Activated CD4-positive, alpha-beta T cell treated with anti-CD3 and anti-CD28 coated beads, Interleukin-10, Interleukin-2, amounts not matched to agents 100 ng/mL and 50 ng/mL, durations not matched to agents 16 hours and 8 hours (primary cell): ENCODE results near the gene A2M.

Source experiments
- DNase-seq: peaks from one replicate; pipeline ENCODE4 v3.0.0-alpha.2; 2020

Gene A2M

DNA sequence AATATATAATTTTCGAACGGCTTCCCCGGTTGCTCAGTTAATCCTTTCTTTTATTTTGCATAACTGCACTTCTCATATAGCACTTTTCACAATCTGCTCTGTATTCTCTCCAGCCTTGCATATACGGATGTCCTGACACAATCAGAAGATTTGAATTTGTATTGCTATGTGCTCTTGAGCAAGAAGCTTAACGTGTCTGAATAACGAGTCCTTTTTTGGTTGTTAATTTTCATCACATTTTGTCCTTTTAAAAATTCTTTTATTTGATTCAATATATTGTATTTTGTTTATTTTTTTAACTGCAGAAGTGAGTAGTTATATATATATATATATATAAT, 17.6 kb downstream of the A2M start:
- DNase-seq, result no peak

DNA sequence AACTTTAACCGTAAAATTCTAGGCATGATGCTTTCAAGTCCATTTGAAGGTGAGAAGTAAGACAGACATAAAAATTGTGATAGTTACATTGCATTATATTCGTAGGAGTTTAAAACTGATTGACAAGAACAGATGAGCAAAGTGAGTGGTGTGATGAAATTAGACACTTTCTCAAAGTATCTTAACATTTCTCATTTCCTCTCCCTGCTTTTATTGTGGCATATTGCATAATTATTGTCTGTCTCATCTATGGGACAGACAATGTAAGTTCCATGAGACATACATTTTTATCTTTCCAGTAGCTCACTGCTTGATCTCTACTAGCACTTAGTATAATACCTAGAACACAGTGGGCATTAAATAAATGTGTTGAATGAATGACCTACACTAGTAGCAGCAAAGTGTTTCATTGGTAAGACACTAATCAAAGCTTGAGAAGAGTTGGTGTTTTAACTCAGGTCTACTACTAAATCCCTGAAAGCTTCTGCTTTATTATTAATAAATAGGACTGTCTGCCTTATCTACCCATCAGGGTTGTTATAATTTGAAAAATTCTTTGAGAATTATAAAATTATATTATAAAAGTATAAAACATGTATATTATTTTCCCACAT, 19.0 kb downstream of the A2M start:
- no peak for DNase-seq

DNA sequence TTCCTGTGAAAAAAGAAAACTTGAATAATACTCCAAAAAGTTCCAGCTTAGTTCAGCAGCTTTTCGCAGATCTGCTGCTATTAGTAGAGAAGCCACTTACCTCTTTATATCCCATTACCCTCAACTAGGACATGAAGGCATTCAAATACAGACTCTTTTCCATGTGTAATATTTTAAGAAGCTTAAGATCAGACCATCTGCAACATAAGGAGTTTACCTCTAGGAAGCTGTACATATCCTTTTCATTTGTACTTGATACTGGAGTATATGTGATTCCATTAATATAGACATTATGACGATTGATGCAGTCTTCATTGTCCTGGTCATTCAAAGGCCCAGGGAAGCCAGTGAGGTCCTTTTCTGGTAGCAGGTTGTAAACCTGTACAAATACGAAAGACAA, 20.4 kb downstream of the A2M start:
- no peak for DNase-seq

DNA sequence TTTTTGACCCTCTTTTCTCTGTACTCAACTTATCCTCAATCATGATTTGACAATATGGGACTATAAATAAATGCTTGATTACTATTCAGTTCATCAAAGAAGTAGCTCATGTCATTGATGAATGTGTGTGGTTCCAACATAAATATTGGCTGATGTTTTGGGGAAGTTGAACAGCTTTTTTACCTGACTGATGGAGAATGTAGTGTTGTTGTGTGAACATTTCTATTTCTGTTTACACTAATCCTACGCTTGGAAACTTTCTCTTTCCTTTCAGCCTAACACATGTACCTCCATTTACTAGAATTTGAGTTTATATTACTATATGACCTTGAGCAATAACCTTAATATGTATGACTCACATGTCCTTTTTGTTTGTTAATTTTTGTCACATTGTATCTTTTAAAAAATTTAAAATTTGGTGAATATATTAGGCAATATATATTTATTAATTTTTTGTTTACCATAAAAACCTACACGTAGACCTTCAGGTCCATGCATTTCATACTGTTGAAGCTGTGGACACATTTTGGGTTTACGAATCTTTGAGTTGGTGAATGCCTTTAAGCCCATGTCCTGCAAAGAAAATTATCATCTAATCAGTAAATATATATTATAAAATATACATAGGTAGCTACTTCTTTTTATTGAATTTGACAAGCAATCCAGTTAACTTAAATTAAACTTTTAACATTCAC, 21.1 kb downstream of the A2M start:
- DNase-seq, result no peak

DNA sequence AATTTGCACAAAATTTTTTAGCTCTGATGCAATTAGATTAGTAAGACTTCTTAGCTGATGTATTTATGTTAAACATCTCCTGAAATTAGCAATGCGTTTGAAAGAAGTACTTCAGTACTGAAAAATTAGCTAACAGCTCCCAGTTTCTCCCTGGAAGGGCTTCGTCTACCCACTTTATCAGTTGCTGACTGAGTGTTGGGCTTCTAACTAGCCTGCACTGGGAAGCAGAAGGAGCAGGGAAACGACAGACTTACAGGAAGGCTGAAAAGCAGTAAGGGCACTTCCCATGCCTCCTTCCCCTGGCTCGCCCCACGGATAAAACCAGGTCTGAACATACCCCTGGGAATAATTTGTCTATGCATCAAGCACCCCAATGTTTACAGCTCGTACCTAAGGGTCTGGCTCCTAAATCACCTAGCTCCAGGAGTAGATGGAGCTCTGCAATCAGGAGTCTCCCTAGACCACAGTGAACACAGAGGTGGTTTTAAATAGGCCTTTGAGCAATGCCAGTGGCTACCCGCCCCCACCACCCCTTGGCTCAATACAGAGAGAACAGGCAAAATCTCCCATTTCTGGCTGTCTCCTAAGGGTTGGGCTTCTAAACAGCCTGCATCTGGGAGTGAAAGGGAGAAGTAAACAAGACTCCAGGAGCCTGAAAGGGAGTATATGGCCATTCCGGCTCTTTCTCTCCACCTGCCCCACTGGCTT, 23.7 kb downstream of the A2M start:
- DNase-seq, result no peak

DNA sequence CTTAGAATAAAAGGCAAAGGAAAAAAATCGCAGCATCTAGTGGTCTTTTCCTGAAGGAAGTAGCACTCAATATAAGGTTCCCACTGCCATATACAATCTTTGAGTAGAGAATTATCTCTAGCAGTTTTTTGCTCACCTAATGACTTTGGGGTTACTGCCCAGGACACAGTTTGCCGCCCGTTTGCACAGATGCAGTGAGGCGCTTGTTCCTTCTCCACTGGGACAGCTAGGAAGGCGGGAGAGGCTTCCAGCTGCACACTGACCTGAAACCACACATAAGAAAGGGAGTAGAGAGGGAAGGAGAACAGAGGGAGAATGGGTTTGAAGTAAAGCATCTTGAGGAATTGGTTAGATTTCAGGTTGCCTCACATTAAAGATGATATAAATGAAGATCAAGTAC, 25.5 kb downstream of the A2M start:
- DNase-seq, result no peak

DNA sequence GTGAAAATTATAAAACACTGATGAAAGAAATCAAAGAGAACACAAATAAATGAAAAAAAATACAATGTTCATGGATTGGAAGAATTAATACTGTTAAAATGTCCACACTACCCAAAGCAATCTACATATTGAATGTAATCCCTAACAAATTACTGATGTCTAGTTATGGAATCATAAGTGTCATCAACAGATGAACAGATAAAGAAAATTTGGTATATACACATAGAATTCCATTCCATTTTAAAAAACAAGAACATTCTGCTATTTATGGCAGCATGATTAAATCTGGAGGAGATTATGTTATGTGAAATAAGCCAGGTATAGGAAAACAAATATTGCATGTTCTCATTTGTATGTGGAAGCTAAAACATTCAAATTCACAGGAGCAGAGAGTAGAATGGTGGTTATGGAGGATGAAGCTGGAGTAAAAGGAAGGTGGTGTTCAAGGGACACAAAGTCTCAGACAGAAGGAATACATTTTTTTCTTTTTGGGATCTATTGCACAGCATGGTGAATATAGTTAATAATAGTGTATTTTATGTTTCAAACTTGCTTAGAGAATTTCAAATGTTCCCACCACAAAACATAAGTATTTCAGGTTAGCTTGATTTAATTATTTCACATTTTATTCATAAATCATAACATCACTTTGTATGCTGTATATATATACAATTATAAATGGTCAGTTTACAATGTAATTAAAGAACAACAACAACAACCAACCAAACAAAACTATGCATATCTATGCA, 28.5 kb downstream of the A2M start:
- no peak for DNase-seq

DNA sequence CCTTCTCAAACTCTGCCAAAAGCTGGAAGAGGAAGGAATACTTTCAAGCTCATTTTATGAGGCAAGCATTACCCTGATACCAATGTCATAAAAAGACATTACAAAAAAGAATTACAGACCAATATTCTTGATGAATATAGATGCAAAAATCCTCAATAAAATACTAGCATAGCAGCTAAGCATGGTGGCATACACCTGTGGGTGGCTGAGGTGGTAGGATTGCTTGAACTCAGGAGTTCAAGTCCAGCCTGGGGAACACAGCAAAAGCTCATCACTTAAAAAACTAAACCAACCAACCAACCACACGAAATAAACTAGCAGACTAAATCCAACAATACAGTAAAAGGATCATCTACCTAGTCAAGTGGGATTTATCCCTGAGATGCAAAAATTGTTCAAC, 29.6 kb downstream of the A2M start:
- no peak for DNase-seq

DNA sequence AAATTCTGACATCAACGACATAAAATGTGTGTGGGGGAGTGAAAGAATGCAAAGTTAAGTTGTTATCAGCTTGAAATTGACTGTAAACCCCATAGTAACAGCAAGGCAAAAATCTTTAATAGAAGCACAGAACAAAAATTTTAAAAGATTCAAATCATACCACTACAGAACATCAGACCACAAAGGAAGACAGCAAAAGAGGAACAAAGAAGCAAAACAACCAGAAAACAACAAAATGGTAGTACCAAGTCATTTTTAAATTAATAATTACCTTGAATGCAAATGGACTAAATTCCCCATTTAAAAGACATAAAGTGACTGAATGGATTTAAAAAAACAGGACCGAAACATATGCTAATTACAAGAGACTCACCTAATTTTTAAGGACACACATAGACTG, 31.3 kb downstream of the A2M start:
- DNase-seq, result no peak

DNA sequence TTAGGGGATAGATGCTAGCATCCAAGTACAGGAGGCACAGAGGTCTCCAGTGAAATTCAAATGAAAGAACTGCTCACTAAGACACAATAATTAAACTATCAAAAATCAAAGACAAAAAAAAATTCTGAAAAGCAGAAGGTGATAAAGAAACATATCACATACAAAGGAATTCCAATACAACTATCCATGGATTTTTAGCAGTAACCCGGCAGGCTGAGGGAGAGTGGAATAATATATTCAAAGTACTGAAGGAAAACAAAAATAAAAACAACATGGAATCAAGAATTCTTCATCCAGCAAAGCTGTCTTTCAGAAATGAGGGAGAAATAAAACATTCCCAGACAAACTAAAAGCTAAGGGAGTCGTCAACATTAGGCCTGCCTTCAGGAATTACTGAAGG, 31.9 kb downstream of the A2M start:
- DNase-seq, result no peak

DNA sequence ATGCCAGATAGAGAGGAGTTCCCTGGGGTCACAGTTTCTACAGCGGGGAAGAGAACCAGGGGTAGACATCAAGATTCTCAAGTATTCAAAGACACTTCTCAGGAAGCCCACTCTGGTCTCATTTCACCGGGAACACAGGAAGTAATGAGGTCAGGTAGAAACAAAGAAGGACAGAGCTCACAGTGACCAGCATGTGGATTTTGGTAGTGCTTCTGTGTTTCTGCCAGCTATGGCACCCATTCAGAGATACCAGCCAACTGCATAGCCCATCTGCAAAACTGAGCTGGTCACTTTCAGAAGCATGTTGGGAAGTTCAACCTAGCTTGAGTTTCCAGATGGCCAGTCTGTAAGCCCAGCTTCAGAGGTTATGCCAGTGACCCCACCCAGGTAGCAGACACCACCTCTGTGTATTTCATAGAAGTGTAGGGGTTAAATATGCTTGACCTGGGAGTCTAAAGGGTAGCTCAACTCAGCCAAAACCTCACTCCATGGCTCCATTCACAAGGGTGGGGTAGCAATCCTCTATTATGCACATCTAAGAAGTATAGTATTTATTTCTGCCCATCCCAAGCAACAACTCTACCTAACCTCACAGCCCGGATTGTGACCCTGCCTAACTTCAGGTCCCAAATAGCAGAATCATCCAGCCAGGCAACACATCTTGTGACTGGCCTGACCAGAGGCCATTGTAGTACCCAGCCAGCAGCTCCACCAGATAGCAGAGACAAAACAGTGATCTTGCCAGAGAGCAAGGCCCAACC, 33.9 kb downstream of the A2M start:
- DNase-seq, result no peak

DNA sequence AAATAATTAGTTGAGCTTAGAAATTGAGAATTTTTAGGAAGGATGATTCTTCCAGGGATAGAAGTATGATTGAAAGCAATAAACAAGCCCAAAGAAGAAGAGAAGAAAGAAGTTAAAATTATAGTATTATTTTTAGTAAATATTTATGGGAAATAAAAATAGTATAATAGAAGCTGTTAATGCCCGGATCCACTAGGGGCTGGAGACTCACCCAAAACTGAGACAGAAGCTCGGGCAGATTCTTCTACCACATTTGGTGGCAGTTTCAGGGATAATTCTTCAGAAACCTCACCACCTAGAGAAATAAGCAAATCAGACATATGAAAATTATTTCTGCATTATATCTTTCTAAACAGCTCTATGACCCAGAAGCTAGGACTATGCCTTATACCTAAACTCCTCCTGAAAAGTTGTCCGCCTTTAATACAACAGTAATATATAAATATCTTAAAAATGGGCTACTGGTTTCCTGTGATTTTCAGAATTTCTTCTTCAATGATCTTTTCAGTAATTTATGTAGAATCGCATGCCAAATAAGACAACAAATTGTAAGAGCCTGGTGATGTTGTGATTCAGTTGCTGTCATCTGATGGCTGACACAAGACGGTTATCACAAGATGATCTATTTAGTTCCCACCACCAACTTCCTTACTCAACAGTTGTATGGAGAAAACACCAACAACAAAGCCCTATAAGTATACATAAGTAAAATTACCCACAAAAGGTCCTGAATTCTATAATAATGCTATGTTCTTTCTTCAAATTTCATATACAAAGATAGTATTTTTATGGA, 35.6 kb downstream of the A2M start:
- DNase-seq, result no peak

DNA sequence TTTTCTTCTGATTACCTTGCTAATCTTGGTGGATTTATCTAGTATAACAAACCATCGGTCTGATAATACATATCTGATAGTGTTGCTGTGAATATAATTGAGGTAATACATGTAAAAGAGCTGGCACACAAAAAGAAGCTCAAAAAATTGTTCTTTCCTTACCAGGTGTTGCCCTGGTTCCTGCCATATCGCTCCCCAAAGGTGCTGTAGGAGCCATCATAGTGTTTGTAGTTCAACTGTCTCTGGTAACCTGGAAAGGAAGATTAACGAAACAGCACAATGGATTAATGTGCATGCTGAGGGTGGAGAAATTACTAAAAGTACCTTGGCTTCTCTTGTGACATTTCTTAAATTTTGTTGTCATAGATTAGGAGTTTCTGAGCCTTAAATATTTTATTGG, 36.6 kb downstream of the A2M start:
- no peak for DNase-seq

DNA sequence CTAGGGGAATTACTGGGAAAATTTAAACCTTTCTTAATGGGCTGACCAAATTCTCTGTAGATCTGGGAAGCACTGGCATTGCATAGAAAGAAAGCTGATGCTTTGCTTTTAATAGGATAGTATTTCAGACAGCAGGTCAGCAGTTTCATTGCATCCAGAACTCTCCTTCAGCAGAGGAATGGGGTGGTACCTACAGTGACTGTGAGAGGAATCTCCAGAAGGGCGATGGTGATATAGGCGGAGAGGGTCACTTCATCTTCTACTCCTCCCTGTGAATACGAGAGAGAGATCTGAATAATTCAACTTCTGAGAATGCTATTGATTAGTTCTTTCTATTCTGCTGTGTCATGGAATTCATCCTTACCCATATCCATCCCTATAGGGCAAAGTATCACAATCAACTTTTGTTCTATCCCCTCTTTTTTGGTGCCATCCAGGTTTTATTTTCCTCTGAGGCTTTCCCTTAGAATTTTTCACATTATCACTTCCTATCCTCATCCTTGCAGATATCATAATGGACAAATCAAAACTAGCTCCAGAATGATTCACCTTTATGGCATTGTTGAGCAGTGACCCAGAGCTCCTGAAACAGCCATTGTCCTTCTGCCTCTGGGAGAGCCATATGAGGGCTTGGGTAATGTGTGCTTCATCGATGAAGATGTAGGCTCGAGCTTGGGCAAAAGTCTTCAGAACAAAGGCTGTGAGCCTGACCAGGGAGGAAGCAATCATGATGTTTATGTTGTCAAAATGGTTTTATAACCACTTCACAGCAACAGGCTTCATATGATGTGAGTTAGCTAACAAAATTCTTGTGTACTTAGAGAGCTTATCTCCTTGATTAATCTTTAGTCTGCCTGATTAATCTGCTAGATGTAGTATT, 38.3 kb downstream of the A2M start:
- no peak for DNase-seq

DNA sequence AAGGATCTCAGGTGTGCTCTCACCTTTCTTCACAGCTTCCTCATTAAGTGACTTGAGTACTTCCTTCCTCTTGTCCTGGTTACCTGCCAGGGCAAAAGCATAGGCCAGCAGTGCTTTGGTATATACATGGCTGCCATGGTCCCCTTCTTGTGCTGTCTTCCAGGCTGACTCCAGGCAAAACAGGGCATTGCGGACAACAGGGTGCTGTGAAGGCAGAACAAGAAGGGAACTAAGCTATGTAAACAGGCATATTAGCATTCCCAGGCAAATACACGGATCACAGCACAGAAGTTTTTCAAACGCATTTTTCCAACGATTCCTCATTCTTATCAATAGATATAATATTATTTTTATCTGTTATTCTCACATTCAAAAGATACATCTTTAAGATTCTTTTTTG, 39.0 kb downstream of the A2M start:
- no peak for DNase-seq

DNA sequence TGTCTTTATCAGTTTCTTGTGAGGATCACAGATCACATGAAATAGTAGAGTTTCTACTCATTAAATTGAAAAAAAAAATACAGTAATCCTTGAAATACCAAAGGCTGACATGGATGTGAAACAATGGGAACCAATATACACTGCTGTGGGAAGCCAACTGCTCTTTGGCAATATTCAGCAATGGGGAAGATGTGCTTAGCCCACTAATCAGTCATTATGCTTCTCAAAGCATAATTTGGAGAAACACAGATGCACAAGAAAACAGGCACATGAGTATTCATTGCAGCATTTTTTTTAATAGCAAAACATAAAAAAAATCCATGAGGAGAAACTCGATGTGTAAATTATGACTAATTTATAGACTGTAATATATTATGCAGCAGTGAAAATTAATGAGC, 40.6 kb downstream of the A2M start:
- no peak for DNase-seq

DNA sequence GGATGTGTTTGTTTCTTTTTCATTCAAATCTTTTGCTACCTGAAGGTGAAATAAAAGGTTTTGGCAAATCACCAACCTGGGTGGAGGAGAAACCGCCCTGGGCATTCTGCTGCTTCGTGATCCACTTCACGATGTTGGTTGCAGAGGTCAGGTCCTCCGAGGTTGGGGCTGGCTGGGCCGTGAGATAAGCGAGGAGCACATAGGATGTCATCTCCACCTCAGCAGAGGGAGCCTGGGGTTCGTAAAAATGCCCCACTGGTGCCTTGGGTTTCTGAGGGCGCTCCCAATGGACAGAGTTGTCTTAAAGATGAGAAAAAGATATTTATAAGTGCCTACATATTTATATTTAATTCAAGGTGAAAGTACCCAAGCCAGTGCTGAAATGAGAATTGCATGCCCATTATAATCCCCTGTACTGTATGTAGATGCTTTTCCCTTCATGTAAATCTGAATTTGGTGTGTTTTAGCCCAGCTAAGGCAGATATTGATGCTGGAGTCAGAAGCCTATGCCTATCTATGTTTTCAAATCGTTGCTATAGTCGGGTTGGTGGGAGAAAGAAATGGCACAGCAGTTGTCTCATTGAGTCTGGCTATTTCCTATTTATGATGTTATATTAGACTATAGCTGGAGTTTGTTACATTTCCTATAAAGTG, 41.1 kb downstream of the A2M start:
- DNase-seq, result no peak

DNA sequence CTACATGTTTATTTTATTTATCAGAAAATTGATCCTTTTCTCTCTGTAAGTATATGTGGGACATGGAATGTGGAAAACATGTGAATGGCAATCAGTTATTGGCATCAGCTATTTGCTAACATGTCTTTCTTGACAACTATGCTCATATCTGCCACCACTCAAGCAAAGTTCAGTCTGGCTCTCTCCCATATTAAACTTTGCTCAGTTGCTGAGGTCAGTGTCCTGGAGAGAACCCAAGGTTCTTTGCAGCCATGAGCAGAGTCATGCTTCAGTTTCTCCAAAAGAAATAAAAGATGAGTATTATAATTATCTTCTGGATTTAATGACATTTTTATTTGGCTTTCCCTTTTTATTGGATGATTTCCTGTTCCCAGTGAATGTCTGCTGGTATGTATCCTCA, 42.6 kb downstream of the A2M start:
- no peak for DNase-seq

DNA sequence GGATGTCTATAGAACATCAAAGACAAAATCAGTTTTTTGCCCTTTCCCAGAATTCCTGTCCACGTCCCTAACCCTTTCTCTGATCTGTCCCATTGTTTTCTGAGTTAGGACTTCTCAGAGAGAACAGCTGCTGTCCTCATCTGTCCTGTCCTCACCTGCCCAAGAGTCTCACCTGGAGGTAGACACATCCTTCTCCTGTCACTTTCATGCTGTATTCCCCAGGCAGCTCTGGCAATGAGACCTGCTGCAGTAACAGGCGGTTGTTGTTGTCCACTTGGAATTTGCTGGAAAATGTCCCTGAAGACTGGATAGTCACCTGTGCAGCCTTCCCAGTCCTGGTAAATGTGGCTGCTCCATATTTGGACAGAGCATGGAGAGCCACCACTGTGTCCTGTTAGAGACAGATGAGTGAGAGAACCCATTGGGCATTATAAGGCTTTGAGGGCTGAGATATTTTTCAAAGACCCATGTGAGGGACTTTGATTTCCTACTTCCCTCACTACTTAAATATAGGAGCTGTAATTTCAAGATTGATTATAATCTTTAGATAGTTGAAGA, 43.2 kb downstream of the A2M start:
- DNase-seq, result no peak

DNA sequence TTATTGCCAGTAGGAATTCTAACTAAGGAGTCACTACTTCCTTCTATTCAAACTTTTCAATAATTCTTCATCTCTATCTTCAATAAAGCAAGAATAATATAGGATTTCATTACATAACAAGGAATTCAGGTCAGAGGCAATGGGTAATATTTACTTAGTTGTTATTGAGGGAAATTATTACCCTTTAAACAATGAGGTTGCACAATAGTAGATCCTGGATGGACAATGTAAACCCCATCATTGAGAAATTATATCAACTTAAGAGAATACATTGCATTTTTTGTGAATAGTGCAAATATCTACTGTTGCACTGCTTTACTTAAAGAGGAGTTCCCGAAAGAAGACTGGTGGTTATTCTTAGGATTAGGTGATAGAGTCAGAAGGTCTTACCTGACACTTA, 43.8 kb downstream of the A2M start:
- no peak for DNase-seq
